Measurements from ENCODE around the gene ARHGAP27.

DNA sequence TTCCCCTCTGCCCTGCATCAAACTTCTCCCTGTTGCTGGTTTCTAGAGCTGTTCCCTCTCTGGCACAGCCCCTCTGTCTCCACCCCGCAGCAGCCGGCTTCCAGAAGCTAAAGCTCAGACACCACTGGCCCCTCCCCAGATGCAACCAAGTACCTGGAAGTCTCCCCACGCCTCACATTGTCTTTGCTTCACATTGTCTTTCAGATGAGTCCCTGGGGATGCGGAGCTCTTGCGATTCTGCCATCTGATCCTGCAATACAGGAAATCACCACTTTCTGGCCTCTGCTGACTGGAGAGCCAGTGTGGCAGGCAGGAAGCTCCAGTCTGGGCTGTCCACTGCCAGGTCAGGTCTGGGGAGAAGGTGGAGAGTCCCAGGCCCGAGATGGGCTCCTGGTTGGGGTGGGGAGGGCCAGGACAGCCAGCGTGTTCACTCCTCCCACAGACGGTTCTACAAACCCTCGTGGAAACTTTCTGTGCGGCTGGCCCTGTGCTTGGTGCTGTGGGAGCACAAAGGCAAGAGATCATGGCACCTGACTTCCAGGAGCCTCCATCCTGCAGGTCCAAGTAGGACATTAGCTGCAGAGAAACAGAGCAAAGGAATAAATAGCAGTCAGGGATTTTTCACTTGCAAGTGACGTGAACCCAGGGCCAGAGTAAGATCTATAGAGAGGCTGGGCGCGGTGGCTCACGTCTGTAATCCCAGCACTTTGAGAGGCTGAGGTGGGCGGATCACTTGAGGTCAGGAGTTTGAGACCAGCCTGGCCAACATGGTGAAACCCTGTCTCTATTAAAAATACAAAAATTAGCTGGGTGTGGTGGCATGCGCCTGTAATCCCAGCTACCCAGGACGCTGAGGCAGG is 67.9 kb downstream of the ARHGAP27 start:
- TF ChIP-seq CTCF (conservative IDR thresholded peaks at IDR 0.05) (no peak), EZH2 (IDR thresholded peaks at IDR 0.05; ENCODE audit: low read depth) (no peak)

Data from PC-9 (cell line).